WTC11 (cell line): Measurements from ENCODE around the gene ICOS.

ENCODE experiments used
- CBFB ChIP-seq: sonication (generic); formaldehyde crosslinking; IDR thresholded peaks from 2 replicates; pipeline ENCODE4 v1.8.1; 2022; ENCODE audit warnings: mild to moderate bottlenecking, low read depth, missing genetic modification reagents
- CREB1 ChIP-seq: sonication (generic); formaldehyde crosslinking; IDR thresholded peaks from 2 replicates; pipeline ENCODE4 v1.8.0; 2023; ENCODE audit warnings: mild to moderate bottlenecking, missing genetic modification reagents
- NR3C1 ChIP-seq: sonication (generic); formaldehyde crosslinking; conservative IDR thresholded peaks from 2 replicates; pipeline ENCODE4 v1.8.1; 2023; ENCODE audit warnings: low read depth, mild to moderate bottlenecking, missing genetic modification reagents
- SMAD3 ChIP-seq: sonication (generic); formaldehyde crosslinking; IDR thresholded peaks from 2 replicates; pipeline ENCODE4 v1.8.0; 2022; ENCODE audit warnings: missing genetic modification reagents, mild to moderate bottlenecking, borderline replicate concordance
- SOX15 ChIP-seq: fragments of 250-450 bp; sonication (Bioruptor Pico); IDR thresholded peaks from 2 replicates; pipeline ENCODE4 v1.9.0; 2021; ENCODE audit warnings: mild to moderate bottlenecking
- TCF7 ChIP-seq: sonication (generic); formaldehyde crosslinking; IDR thresholded peaks from 2 replicates; pipeline ENCODE4 v1.8.0; 2022; ENCODE audit warnings: mild to moderate bottlenecking, low read depth, missing genetic modification reagents, moderate library complexity
- ZNF138 ChIP-seq: sonication (generic); formaldehyde crosslinking; conservative IDR thresholded peaks from 2 replicates; pipeline ENCODE4 v1.8.1; 2022; ENCODE audit warnings: mild to moderate bottlenecking, moderate library complexity, missing genetic modification reagents
- TF ChIP-seq, protein P1 (sequence below): fragments of 200-600 bp; IDR thresholded peaks from 2 replicates; pipeline ENCODE4 v1.8.0; 2022; ENCODE audit warnings: antibody characterized with exemption
- TF ChIP-seq, protein P2 (sequence below): sonication (generic); formaldehyde crosslinking; IDR thresholded peaks from 2 replicates; pipeline ENCODE4 v1.8.0; 2022; ENCODE audit warnings: mild to moderate bottlenecking, missing genetic modification reagents
- TF ChIP-seq, protein P3 (sequence below): sonication (generic); formaldehyde crosslinking; IDR thresholded peaks from 2 replicates; pipeline ENCODE4 v1.8.1; 2023; ENCODE audit warnings: mild to moderate bottlenecking, missing genetic modification reagents
- TF ChIP-seq, protein P4 (sequence below): fragments of 250-450 bp; sonication (Bioruptor Pico); IDR thresholded peaks from 2 replicates; pipeline ENCODE4 v1.9.0; 2021; ENCODE audit warnings: mild to moderate bottlenecking

DNA sequence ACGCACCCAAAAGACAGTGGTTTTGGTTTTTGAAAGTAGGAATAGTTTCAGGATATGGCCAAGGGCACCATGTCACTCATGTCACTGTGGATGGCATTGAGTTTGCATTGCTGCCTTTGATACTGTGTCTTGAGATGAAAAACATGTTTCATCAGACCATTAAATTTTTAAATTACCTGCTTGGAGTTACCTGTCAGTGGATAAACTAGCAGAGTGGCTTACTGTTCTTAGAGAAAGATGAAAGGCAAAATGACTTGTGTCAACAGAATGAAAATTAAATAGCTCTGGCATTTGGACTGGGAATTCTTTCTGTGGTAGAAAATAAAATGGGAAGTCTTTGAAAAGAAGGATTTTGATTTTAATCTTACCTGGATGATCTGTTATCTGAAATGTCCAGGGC lies 386 bp downstream of the ICOS start:
- TF ChIP-seq, protein P1, sequence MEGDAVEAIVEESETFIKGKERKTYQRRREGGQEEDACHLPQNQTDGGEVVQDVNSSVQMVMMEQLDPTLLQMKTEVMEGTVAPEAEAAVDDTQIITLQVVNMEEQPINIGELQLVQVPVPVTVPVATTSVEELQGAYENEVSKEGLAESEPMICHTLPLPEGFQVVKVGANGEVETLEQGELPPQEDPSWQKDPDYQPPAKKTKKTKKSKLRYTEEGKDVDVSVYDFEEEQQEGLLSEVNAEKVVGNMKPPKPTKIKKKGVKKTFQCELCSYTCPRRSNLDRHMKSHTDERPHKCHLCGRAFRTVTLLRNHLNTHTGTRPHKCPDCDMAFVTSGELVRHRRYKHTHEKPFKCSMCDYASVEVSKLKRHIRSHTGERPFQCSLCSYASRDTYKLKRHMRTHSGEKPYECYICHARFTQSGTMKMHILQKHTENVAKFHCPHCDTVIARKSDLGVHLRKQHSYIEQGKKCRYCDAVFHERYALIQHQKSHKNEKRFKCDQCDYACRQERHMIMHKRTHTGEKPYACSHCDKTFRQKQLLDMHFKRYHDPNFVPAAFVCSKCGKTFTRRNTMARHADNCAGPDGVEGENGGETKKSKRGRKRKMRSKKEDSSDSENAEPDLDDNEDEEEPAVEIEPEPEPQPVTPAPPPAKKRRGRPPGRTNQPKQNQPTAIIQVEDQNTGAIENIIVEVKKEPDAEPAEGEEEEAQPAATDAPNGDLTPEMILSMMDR = no peak
- TF ChIP-seq CBFB (CRISPR knock-in tag) (no peak), SOX15 (CRISPR knock-in tag) (no peak), TCF7 (CRISPR knock-in tag) (no peak), NR3C1 (CRISPR knock-in tag) (no peak), SMAD3 (CRISPR knock-in tag) (no peak), CREB1 (CRISPR knock-in tag) (no peak), ZNF138 (CRISPR knock-in tag) (no peak)
- TF ChIP-seq, protein P2, sequence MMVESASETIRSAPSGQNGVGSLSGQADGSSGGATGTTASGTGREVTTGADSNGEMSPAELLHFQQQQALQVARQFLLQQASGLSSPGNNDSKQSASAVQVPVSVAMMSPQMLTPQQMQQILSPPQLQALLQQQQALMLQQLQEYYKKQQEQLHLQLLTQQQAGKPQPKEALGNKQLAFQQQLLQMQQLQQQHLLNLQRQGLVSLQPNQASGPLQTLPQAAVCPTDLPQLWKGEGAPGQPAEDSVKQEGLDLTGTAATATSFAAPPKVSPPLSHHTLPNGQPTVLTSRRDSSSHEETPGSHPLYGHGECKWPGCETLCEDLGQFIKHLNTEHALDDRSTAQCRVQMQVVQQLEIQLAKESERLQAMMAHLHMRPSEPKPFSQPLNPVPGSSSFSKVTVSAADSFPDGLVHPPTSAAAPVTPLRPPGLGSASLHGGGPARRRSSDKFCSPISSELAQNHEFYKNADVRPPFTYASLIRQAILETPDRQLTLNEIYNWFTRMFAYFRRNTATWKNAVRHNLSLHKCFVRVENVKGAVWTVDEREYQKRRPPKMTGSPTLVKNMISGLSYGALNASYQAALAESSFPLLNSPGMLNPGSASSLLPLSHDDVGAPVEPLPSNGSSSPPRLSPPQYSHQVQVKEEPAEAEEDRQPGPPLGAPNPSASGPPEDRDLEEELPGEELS = no peak
- TF ChIP-seq, protein P3, sequence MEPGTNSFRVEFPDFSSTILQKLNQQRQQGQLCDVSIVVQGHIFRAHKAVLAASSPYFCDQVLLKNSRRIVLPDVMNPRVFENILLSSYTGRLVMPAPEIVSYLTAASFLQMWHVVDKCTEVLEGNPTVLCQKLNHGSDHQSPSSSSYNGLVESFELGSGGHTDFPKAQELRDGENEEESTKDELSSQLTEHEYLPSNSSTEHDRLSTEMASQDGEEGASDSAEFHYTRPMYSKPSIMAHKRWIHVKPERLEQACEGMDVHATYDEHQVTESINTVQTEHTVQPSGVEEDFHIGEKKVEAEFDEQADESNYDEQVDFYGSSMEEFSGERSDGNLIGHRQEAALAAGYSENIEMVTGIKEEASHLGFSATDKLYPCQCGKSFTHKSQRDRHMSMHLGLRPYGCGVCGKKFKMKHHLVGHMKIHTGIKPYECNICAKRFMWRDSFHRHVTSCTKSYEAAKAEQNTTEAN (CRISPR knock-in tag) = no peak
- TF ChIP-seq, protein P4, sequence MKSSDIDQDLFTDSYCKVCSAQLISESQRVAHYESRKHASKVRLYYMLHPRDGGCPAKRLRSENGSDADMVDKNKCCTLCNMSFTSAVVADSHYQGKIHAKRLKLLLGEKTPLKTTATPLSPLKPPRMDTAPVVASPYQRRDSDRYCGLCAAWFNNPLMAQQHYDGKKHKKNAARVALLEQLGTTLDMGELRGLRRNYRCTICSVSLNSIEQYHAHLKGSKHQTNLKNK (CRISPR knock-in tag) = no peak
